ENCODE measurements around the gene PTPRM.
A peak's percentile ranks its signal among the peaks of the same experiment; 100 is the strongest.

The PTPRM gene

GRCh38 chr18:7608174-7608550, 41.0 kb downstream of the PTPRM start:
- H3K27me3 Mint-ChIP-seq (ENCODE audit: low read depth, poor library complexity), result peaks cover 7% of the 10 kb centered on the region
- peaks cover 55% of the 10 kb centered on the region for H3K4me1 Mint-ChIP-seq
- TF ChIP-seq CTCF (IDR thresholded peaks at IDR 0.05), result no peak
- H3K36me3 Mint-ChIP-seq (ENCODE audit: low read depth), result peaks cover 5% of the 10 kb centered on the region
- H3K9me3 Mint-ChIP-seq, result peaks cover 3% of the 10 kb centered on the region
- DNase-seq, result no peak
- H3K27ac Mint-ChIP-seq, result peak overlapping the region; percentile 89
- no peak overlapping the region for H3K4me3 Mint-ChIP-seq

GRCh38 chr18:7608781-7609201, 41.7 kb downstream of the PTPRM start:
- H3K9me3 Mint-ChIP-seq, result peaks cover 3% of the 10 kb centered on the region
- no peak for TF ChIP-seq CTCF (IDR thresholded peaks at IDR 0.05)
- no peak overlapping the region for H3K27ac Mint-ChIP-seq
- peaks cover 7% of the 10 kb centered on the region for H3K27me3 Mint-ChIP-seq (ENCODE audit: low read depth, poor library complexity)
- H3K36me3 Mint-ChIP-seq (ENCODE audit: low read depth), result peaks cover 5% of the 10 kb centered on the region
- no peak for DNase-seq
- H3K4me1 Mint-ChIP-seq, result peaks cover 51% of the 10 kb centered on the region
- H3K4me3 Mint-ChIP-seq, result no peak overlapping the region

GRCh38 chr18:7609617-7610016, 42.5 kb downstream of the PTPRM start:
- Mint-ChIP-seq H3K27ac (no peak overlapping the region), H3K4me1 (peaks cover 51% of the 10 kb centered on the region), H3K36me3 (ENCODE audit: low read depth) (peaks cover 5% of the 10 kb centered on the region), H3K4me3 (no peak overlapping the region), H3K27me3 (ENCODE audit: low read depth, poor library complexity) (peaks cover 7% of the 10 kb centered on the region), H3K9me3 (peaks cover 3% of the 10 kb centered on the region)
- no peak for TF ChIP-seq CTCF (IDR thresholded peaks at IDR 0.05)
- DNase-seq, result no peak

GRCh38 chr18:7614042-7614441, 46.9 kb downstream of the PTPRM start:
- H3K27me3 Mint-ChIP-seq (ENCODE audit: low read depth, poor library complexity), result peaks cover 6% of the 10 kb centered on the region
- no peak for DNase-seq
- H3K27ac Mint-ChIP-seq, result no peak overlapping the region
- H3K4me1 Mint-ChIP-seq, result peaks cover 35% of the 10 kb centered on the region
- TF ChIP-seq CTCF (IDR thresholded peaks at IDR 0.05), result no peak
- H3K4me3 Mint-ChIP-seq, result no peak overlapping the region
- peaks cover 5% of the 10 kb centered on the region for H3K36me3 Mint-ChIP-seq (ENCODE audit: low read depth)
- peaks cover 3% of the 10 kb centered on the region for H3K9me3 Mint-ChIP-seq

GRCh38 chr18:7615840-7616239, 48.7 kb downstream of the PTPRM start:
- Mint-ChIP-seq H3K4me1 (peaks cover 41% of the 10 kb centered on the region), H3K27me3 (ENCODE audit: low read depth, poor library complexity) (peaks cover 3% of the 10 kb centered on the region), H3K36me3 (ENCODE audit: low read depth) (no peaks in the 10 kb centered on the region), H3K9me3 (peaks cover 3% of the 10 kb centered on the region), H3K27ac (no peak overlapping the region), H3K4me3 (no peak overlapping the region)
- DNase-seq, result no peak
- TF ChIP-seq CTCF (IDR thresholded peaks at IDR 0.05), result no peak

- Mint-ChIP-seq H3K36me3 (ENCODE audit: low read depth) (no peaks in the 10 kb centered on the region), H3K4me3 (no peak overlapping the region), H3K27me3 (ENCODE audit: low read depth, poor library complexity) (peaks cover 3% of the 10 kb centered on the region), H3K27ac (no peak overlapping the region), H3K9me3 (peaks cover 2% of the 10 kb centered on the region), H3K4me1 (peaks cover 41% of the 10 kb centered on the region)
- DNase-seq, result no peak
- TF ChIP-seq CTCF (IDR thresholded peaks at IDR 0.05), result no peak
Measured at GRCh38 chr18:7616661-7617060, 49.5 kb downstream of the PTPRM start.
